GM23338 (cell line): ENCODE data around the gene GPRC5B. TPM values are rescaled to one million over a fixed set of nuclear protein-coding genes. Genes with fewer than 3 reads are reported as not detected.

Experiments
- ATAC-seq: fragments of 200-7000 bp; cut with Tn5 transposase; 3 replicates; pipeline ENCODE4 v1.9.1; 2020
- DNase-seq: peaks from one replicate; pipeline ENCODE4 v3.0.0-alpha.2; 2015; ENCODE audit warnings: low spot score
- H2AFZ ChIP-seq: fragments of 200-600 bp; sonication (generic); 2 replicates; pipeline ENCODE4 v1.8.0; 2016; ENCODE audit warnings: antibody characterized with exemption, mild to moderate bottlenecking, moderate library complexity
- H3F3A ChIP-seq: fragments of 200-600 bp; sonication (generic); replicated peaks from 2 replicates; pipeline ENCODE4 v1.8.0; 2017; ENCODE audit warnings: antibody characterized with exemption, mixed run types, low read depth
- H3K27ac ChIP-seq: fragments of 200-600 bp; sonication (generic); 2 replicates; pipeline ENCODE4 v1.6.1; 2016; ENCODE audit warnings: low read depth
- H3K27me3 ChIP-seq: fragments of 200-600 bp; sonication (generic); 2 replicates; pipeline ENCODE4 v1.8.0; 2016; ENCODE audit warnings: mild to moderate bottlenecking, mixed run types, moderate library complexity; ENCODE audit not compliant: insufficient read depth
- H3K36me3 ChIP-seq: fragments of 200-600 bp; sonication (generic); 2 replicates; pipeline ENCODE4 v1.8.0; 2016; ENCODE audit warnings: mild to moderate bottlenecking; ENCODE audit not compliant: insufficient read depth
- H3K4me1 ChIP-seq: fragments of 200-600 bp; sonication (generic); 2 replicates; pipeline ENCODE4 v1.8.0; 2016; ENCODE audit warnings: mild to moderate bottlenecking, moderate library complexity; ENCODE audit not compliant: insufficient read depth
- H3K4me2 ChIP-seq: fragments of 200-600 bp; sonication (generic); 2 replicates; pipeline ENCODE4 v1.7.1; 2017; ENCODE audit warnings: mixed run types
- H3K4me3 ChIP-seq: fragments of 200-600 bp; sonication (generic); 2 replicates; pipeline ENCODE4 v1.6.1; 2016; ENCODE audit warnings: mixed run types
- H3K79me2 ChIP-seq: fragments of 200-600 bp; sonication (generic); replicated peaks from 2 replicates; pipeline ENCODE4 v1.8.0; 2017; ENCODE audit warnings: mild to moderate bottlenecking; ENCODE audit not compliant: insufficient read depth
- H3K9me2 ChIP-seq: fragments of 200-600 bp; sonication (generic); 2 replicates; pipeline ENCODE4 v1.8.0; 2017; ENCODE audit not compliant: insufficient read depth
- H4K20me1 ChIP-seq: fragments of 200-600 bp; sonication (generic); replicated peaks from 2 replicates; pipeline ENCODE4 v1.8.0; 2017; ENCODE audit warnings: mild to moderate bottlenecking; ENCODE audit not compliant: insufficient read depth
- H3K27ac Mint-ChIP-seq: 2 replicates; pipeline ENCODE4 v1.8.0; 2020; ENCODE audit warnings: inconsistent platforms, mild to moderate bottlenecking, moderate library complexity, mixed read lengths
- H3K27me3 Mint-ChIP-seq: 3 replicates; pipeline ENCODE4 v1.8.0; 2022; ENCODE audit warnings: low read depth, mild to moderate bottlenecking, moderate library complexity, mixed read lengths, inconsistent platforms; ENCODE audit not compliant: insufficient read depth, poor library complexity
- H3K36me3 Mint-ChIP-seq: 3 replicates; pipeline ENCODE4 v1.8.0; 2021; ENCODE audit warnings: low read depth, mild to moderate bottlenecking, inconsistent platforms, moderate library complexity, mixed read lengths
- H3K4me1 Mint-ChIP-seq: 3 replicates; pipeline ENCODE4 v1.8.0; 2020; ENCODE audit warnings: mild to moderate bottlenecking, inconsistent platforms, mixed read lengths
- H3K4me3 Mint-ChIP-seq: 3 replicates; pipeline ENCODE4 v1.8.0; 2021; ENCODE audit warnings: moderate library complexity, mild to moderate bottlenecking, inconsistent platforms, mixed read lengths
- H3K9me3 Mint-ChIP-seq: 3 replicates; pipeline ENCODE4 v1.8.0; 2020; ENCODE audit warnings: moderate library complexity, mild to moderate bottlenecking, inconsistent platforms, mixed read lengths
- ETS1 ChIP-seq: IDR thresholded peaks from 2 replicates; pipeline ENCODE4 v1.6.1; 2016; ENCODE audit warnings: antibody characterized with exemption
- EZH2 ChIP-seq: fragments of 200-600 bp; sonication (generic); IDR thresholded peaks from one replicate; pipeline ENCODE4 v1.8.0; 2017; ENCODE audit warnings: antibody characterized with exemption, mild to moderate bottlenecking, low read depth; ENCODE audit not compliant: unreplicated experiment
- EZH2phosphoT487 ChIP-seq: fragments of 200-600 bp; sonication (generic); IDR thresholded peaks from one replicate; pipeline ENCODE4 v1.8.1; 2018; ENCODE audit warnings: antibody characterized with exemption; ENCODE audit not compliant: unreplicated experiment
- NANOG ChIP-seq: IDR thresholded peaks from 2 replicates; pipeline ENCODE4 v1.6.1; 2016; ENCODE audit warnings: antibody characterized with exemption, borderline replicate concordance
- POLR2AphosphoS5 ChIP-seq: IDR thresholded peaks from 2 replicates; pipeline ENCODE4 v1.6.1; 2016; ENCODE audit warnings: antibody characterized with exemption, low read depth
- ZNF114 ChIP-seq: fragments of 250-450 bp; sonication (Bioruptor Pico); IDR thresholded peaks from 2 replicates; pipeline ENCODE4 v1.5.0; 2020; ENCODE audit warnings: mild to moderate bottlenecking, moderate library complexity
- ZNF462 ChIP-seq: fragments of 250-450 bp; sonication (Bioruptor Pico); IDR thresholded peaks from 2 replicates; pipeline ENCODE4 v1.5.0; 2020; ENCODE audit warnings: mild to moderate bottlenecking, moderate library complexity
- polyA plus RNA-seq: library from polyadenylated mRNA; unstranded; fragments of >200 nt; fragmentation: Nextera tagmentation; extraction: Ambion mirVana; gene quantifications from 2 replicates; pipeline ENCODE4 v1.2.1, GENCODE V29; 2016
- total RNA-seq: library from RNA; depleted of rRNA; stranded (reverse); fragments of >200 nt; shearing (Covaris generic); gene quantifications from 2 replicates; pipeline ENCODE4 v1.2.3, GENCODE V29; 2014

Gene GPRC5B
- total and polyA plus RNA-seq, 2 experiments from 2014 or later = 70.9 to 82.5 TPM

- peaks cover 4% of the 10 kb centered on the region; the same call in 2 of the 3 replicates for H3K4me1 Mint-ChIP-seq
- TF ChIP-seq ZNF462 (no peak), NANOG (no peak), ETS1 (no peak), ZNF114 (CRISPR knock-in tag) (no peak), EZH2phosphoT487 (no peak), POLR2AphosphoS5 (no peak), EZH2 (no peak)
- no peaks in the 10 kb centered on the region for H3K36me3 Mint-ChIP-seq
- H2AFZ ChIP-seq = no peak overlapping the region
- H3K36me3 ChIP-seq = no peaks in the 10 kb centered on the region
- no peaks in the 10 kb centered on the region for H3K79me2 ChIP-seq
- no peaks in the 10 kb centered on the region; the same call in 2 of the 3 replicates for H3K9me3 Mint-ChIP-seq
- DNase-seq = no peak
- no peak overlapping the region for H3K4me3 ChIP-seq
- H3K4me2 ChIP-seq = no peak overlapping the region
- H3K9me2 ChIP-seq = no peaks in the 10 kb centered on the region
- no peaks in the 10 kb centered on the region for H3K27me3 ChIP-seq
- H3K27me3 Mint-ChIP-seq = peaks cover 5% of the 10 kb centered on the region
- no peak for ATAC-seq
- H4K20me1 ChIP-seq = no peaks in the 10 kb centered on the region
- no peak overlapping the region for H3K27ac ChIP-seq
- no peak overlapping the region for H3K4me3 Mint-ChIP-seq
- H3K4me1 ChIP-seq = no peaks in the 10 kb centered on the region; the same call in 1 of the 2 replicates
- no peak overlapping the region for H3K27ac Mint-ChIP-seq
- no peaks in the 10 kb centered on the region for H3F3A ChIP-seq
These were observed 30.2 kb upstream of the GPRC5B start for GRCh38 chr16:19914877-19915276.
